Measurements from ENCODE around the gene RGMA. TPM values are rescaled to one million over a fixed set of nuclear protein-coding genes. Genes with fewer than 3 reads are reported as not detected.

RGMA gene
- total RNA-seq, 1 donor from 2014 or later: 5.7 TPM

GRCh38 chr15:93110502-93111040 lies 21.6 kb upstream of the RGMA start:
- Mint-ChIP-seq H3K4me1 (ENCODE audit: unreplicated experiment) (peaks cover 4% of the 10 kb centered on the region), H3K36me3 (ENCODE audit: low read depth, unreplicated experiment) (no peaks in the 10 kb centered on the region), H3K9me3 (ENCODE audit: unreplicated experiment) (no peaks in the 10 kb centered on the region), H3K27me3 (ENCODE audit: unreplicated experiment) (peaks cover 2% of the 10 kb centered on the region), H3K4me3 (ENCODE audit: unreplicated experiment) (no peak overlapping the region), H3K27ac (ENCODE audit: unreplicated experiment) (no peak overlapping the region)
- no peak for DNase-seq (ENCODE audit: low spot score)
- TF ChIP-seq CTCF (IDR thresholded peaks at IDR 0.05; ENCODE audit: unreplicated experiment): no peak

- DNase-seq (ENCODE audit: low spot score): no peak
- H3K27ac Mint-ChIP-seq (ENCODE audit: unreplicated experiment): no peak overlapping the region
- no peak overlapping the region for H3K4me3 Mint-ChIP-seq (ENCODE audit: unreplicated experiment)
- TF ChIP-seq CTCF (IDR thresholded peaks at IDR 0.05; ENCODE audit: unreplicated experiment): no peak
- H3K9me3 Mint-ChIP-seq (ENCODE audit: unreplicated experiment): no peaks in the 10 kb centered on the region
- peaks cover 2% of the 10 kb centered on the region for H3K27me3 Mint-ChIP-seq (ENCODE audit: unreplicated experiment)
- peaks cover 4% of the 10 kb centered on the region for H3K4me1 Mint-ChIP-seq (ENCODE audit: unreplicated experiment)
- H3K36me3 Mint-ChIP-seq (ENCODE audit: low read depth, unreplicated experiment): no peaks in the 10 kb centered on the region
Measured at GRCh38 chr15:93109336-93110102, 20.5 kb upstream of the RGMA start.

GRCh38 chr15:93107646-93108045 lies 18.6 kb upstream of the RGMA start:
- H3K4me1 Mint-ChIP-seq (ENCODE audit: unreplicated experiment): peaks cover 4% of the 10 kb centered on the region
- H3K36me3 Mint-ChIP-seq (ENCODE audit: low read depth, unreplicated experiment): no peaks in the 10 kb centered on the region
- H3K27me3 Mint-ChIP-seq (ENCODE audit: unreplicated experiment): peaks cover 2% of the 10 kb centered on the region
- DNase-seq (ENCODE audit: low spot score): no peak
- H3K27ac Mint-ChIP-seq (ENCODE audit: unreplicated experiment): no peak overlapping the region
- no peak overlapping the region for H3K4me3 Mint-ChIP-seq (ENCODE audit: unreplicated experiment)
- no peak for TF ChIP-seq CTCF (IDR thresholded peaks at IDR 0.05; ENCODE audit: unreplicated experiment)
- no peaks in the 10 kb centered on the region for H3K9me3 Mint-ChIP-seq (ENCODE audit: unreplicated experiment)

GRCh38 chr15:93105485-93105884 lies 16.5 kb upstream of the RGMA start:
- Mint-ChIP-seq H3K4me1 (ENCODE audit: unreplicated experiment) (peaks cover under 1% of the 10 kb centered on the region), H3K36me3 (ENCODE audit: low read depth, unreplicated experiment) (no peaks in the 10 kb centered on the region), H3K27ac (ENCODE audit: unreplicated experiment) (no peak overlapping the region), H3K9me3 (ENCODE audit: unreplicated experiment) (no peaks in the 10 kb centered on the region), H3K4me3 (ENCODE audit: unreplicated experiment) (no peak overlapping the region), H3K27me3 (ENCODE audit: unreplicated experiment) (peaks cover 2% of the 10 kb centered on the region)
- no peak for DNase-seq (ENCODE audit: low spot score)
- no peak for TF ChIP-seq CTCF (IDR thresholded peaks at IDR 0.05; ENCODE audit: unreplicated experiment)

- no peak for DNase-seq (ENCODE audit: low spot score)
- no peaks in the 10 kb centered on the region for H3K36me3 Mint-ChIP-seq (ENCODE audit: low read depth, unreplicated experiment)
- no peak for TF ChIP-seq CTCF (IDR thresholded peaks at IDR 0.05; ENCODE audit: unreplicated experiment)
- no peaks in the 10 kb centered on the region for H3K9me3 Mint-ChIP-seq (ENCODE audit: unreplicated experiment)
- H3K4me3 Mint-ChIP-seq (ENCODE audit: unreplicated experiment): no peak overlapping the region
- H3K27me3 Mint-ChIP-seq (ENCODE audit: unreplicated experiment): peaks cover 2% of the 10 kb centered on the region
- H3K27ac Mint-ChIP-seq (ENCODE audit: unreplicated experiment): no peak overlapping the region
- no peaks in the 10 kb centered on the region for H3K4me1 Mint-ChIP-seq (ENCODE audit: unreplicated experiment)
Measured at GRCh38 chr15:93103823-93104222, 14.8 kb upstream of the RGMA start.
